ENCODE results near the gene APBA3. TPM values are rescaled to one million over a fixed set of nuclear protein-coding genes. Genes with fewer than 3 reads are reported as not detected.

APBA3 gene
- total RNA-seq, 1 experiment from 2014 or later, result 26.1 TPM

Other genes with a start within 250 kb of the APBA3 start
- gene TEKTIP1, start 222.5 kb downstream of the APBA3 start, total RNA-seq (2014; rRNA removed; shearing (Covaris generic); ENCODE audit: low replicate concordance), result not detected in 2 replicates
- gene MFSD12, start 204.1 kb downstream of the APBA3 start, total RNA-seq (2014; rRNA removed; shearing (Covaris generic); ENCODE audit: low replicate concordance), result 98.9 and 131 TPM in 2 replicates
- 142 and 164 TPM in 2 replicates for gene HMG20B, start 188.7 kb downstream of the APBA3 start, total RNA-seq (2014; rRNA removed; shearing (Covaris generic); ENCODE audit: low replicate concordance)
- gene GIPC3, start 176.2 kb downstream of the APBA3 start, total RNA-seq (2014; rRNA removed; shearing (Covaris generic); ENCODE audit: low replicate concordance), result not detected in 2 replicates
- 0.98 TPM in 1 of 2 replicates, not detected in the other for gene TBXA2R, start 154.8 kb downstream of the APBA3 start, total RNA-seq (2014; rRNA removed; shearing (Covaris generic); ENCODE audit: low replicate concordance)
- 19.8 and 29.5 TPM in 2 replicates for gene CACTIN, start 134.9 kb downstream of the APBA3 start, total RNA-seq (2014; rRNA removed; shearing (Covaris generic); ENCODE audit: low replicate concordance)
- gene PIP5K1C, start 61.2 kb downstream of the APBA3 start, total RNA-seq (2014; rRNA removed; shearing (Covaris generic); ENCODE audit: low replicate concordance), result 2.3 and 6.4 TPM in 2 replicates
- gene TJP3, start 53.3 kb downstream of the APBA3 start, total RNA-seq (2014; rRNA removed; shearing (Covaris generic); ENCODE audit: low replicate concordance), result 2.7 and 5.0 TPM in 2 replicates
- 15.6 and 26.7 TPM in 2 replicates for gene MRPL54, start 990 bp upstream of the APBA3 start, total RNA-seq (2014; rRNA removed; shearing (Covaris generic); ENCODE audit: low replicate concordance)
- not detected in 2 replicates for gene RAX2, start 10.5 kb upstream of the APBA3 start, total RNA-seq (2014; rRNA removed; shearing (Covaris generic); ENCODE audit: low replicate concordance)
- gene MATK, start 24.7 kb upstream of the APBA3 start, total RNA-seq (2014; rRNA removed; shearing (Covaris generic); ENCODE audit: low replicate concordance), result not detected in 2 replicates
- gene ZFR2, start 107.3 kb upstream of the APBA3 start, total RNA-seq (2014; rRNA removed; shearing (Covaris generic); ENCODE audit: low replicate concordance), result not detected in 2 replicates
- gene ATCAY, start 119.0 kb upstream of the APBA3 start, total RNA-seq (2014; rRNA removed; shearing (Covaris generic); ENCODE audit: low replicate concordance), result not detected in 2 replicates
- not detected in 2 replicates for gene NMRK2, start 171.4 kb upstream of the APBA3 start, total RNA-seq (2014; rRNA removed; shearing (Covaris generic); ENCODE audit: low replicate concordance)
- gene DAPK3, start 209.4 kb upstream of the APBA3 start, total RNA-seq (2014; rRNA removed; shearing (Covaris generic); ENCODE audit: low replicate concordance), result 77.2 and 105 TPM in 2 replicates
- gene EEF2, start 223.8 kb upstream of the APBA3 start, total RNA-seq (2014; rRNA removed; shearing (Covaris generic); ENCODE audit: low replicate concordance), result 2,780 and 2,952 TPM in 2 replicates
- gene PIAS4, start 246.0 kb upstream of the APBA3 start, total RNA-seq (2014; rRNA removed; shearing (Covaris generic); ENCODE audit: low replicate concordance), result 18.2 and 18.4 TPM in 2 replicates

All from Caki2 (cell line).